Adrenal gland (tissue), 5 donors: ENCODE results near the gene PROK1.

Source experiments
- POLR2A ChIP-seq, 2 donors: fragments of 450-650 bp; IDR thresholded peaks; one replicate each; pipeline ENCODE4 v1.6.1; 2017; ENCODE audit warnings: antibody characterized with exemption in 2 of 2, mild to moderate bottlenecking in 2 of 2, moderate library complexity in 1 of 2
- TF ChIP-seq, protein P1 (sequence below), 6 experiments: fragments of 450-650 bp in 4 of 6; fragments of 200-600 bp in 2 of 6; sonication (generic) in 1 of 6; IDR thresholded peaks; 1 replicate in 5 of 6; 2 replicates in 1 of 6; pipeline versions ENCODE4 v1.5.1 to v1.8.0; 2016 to 2021; ENCODE audit warnings: antibody characterized with exemption in 6 of 6, mild to moderate bottlenecking in 2 of 6, moderate library complexity in 1 of 6
- donor health status: DM: no; HTN: no; CAD: no.

- TF ChIP-seq, protein P1, sequence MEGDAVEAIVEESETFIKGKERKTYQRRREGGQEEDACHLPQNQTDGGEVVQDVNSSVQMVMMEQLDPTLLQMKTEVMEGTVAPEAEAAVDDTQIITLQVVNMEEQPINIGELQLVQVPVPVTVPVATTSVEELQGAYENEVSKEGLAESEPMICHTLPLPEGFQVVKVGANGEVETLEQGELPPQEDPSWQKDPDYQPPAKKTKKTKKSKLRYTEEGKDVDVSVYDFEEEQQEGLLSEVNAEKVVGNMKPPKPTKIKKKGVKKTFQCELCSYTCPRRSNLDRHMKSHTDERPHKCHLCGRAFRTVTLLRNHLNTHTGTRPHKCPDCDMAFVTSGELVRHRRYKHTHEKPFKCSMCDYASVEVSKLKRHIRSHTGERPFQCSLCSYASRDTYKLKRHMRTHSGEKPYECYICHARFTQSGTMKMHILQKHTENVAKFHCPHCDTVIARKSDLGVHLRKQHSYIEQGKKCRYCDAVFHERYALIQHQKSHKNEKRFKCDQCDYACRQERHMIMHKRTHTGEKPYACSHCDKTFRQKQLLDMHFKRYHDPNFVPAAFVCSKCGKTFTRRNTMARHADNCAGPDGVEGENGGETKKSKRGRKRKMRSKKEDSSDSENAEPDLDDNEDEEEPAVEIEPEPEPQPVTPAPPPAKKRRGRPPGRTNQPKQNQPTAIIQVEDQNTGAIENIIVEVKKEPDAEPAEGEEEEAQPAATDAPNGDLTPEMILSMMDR (IDR thresholded peaks at IDR 0.05): no peak
- TF ChIP-seq POLR2A (IDR thresholded peaks at IDR 0.05): no peak
Measured at GRCh38 chr1:110494036-110494435, 43.1 kb downstream of the PROK1 start.
